H1 (cell line): ENCODE data around the gene CFAP92. TPM values are rescaled to one million over a fixed set of nuclear protein-coding genes. Genes with fewer than 3 reads are reported as not detected.

ENCODE experiments used
- MAX ChIP-seq: IDR thresholded peaks from 2 replicates; pipeline ENCODE4 v1.6.1; 2012; ENCODE audit warnings: inconsistent platforms
- polyA plus RNA-seq, 7 experiments: library from polyadenylated mRNA; depleted of rRNA in 3 of 7; stranded (reverse) in 5 of 7; unstranded in 2 of 7; fragments of >200 nt in 5 of 7; fragments of 200-250 nt in 2 of 7; gene quantifications; 1 replicate in 5 of 7; 2 replicates in 1 of 7; 4 replicates in 1 of 7; pipeline versions ENCODE4 v1.2.1 to v1.2.3, GENCODE V29; 2011 to 2013; ENCODE audit warnings: missing spikeins in 2 of 7, mixed read lengths in 2 of 7
- small RNA-seq: library from polyadenylated mRNA; stranded (forward); fragments of <200 nt; extraction: miRNeasy Mini kit (QIAGEN cat#:217004); gene quantifications from one replicate; pipeline ENCODE3, GENCODE V24; 2013; ENCODE audit not compliant: insufficient read depth
- total RNA-seq: library from RNA; stranded (reverse); fragmentation: NEBNext Ultra II Directional; extraction: Animal tissue kit (Norgen Biotek cat#: 25700); gene quantifications from 2 replicates; pipeline ENCODE4 v1.2.1, GENCODE V29; 2021
- TF ChIP-seq, protein P1 (sequence below): IDR thresholded peaks from 2 replicates; pipeline ENCODE4 v1.6.1; 2011; ENCODE audit warnings: low read depth, mild to moderate bottlenecking, low read length; ENCODE audit not compliant: insufficient read depth

Gene CFAP92
- total and polyA plus RNA-seq, 2 of the 8 experiments (the other 6 are each of a cell fraction or from before 2014, with no cell fraction given): 0.77 to 2.0 TPM

GRCh38 chr3:128861491-128861890, 132.4 kb downstream of the CFAP92 start (continued):
- TF ChIP-seq MAX: no peak
- TF ChIP-seq, protein P1, sequence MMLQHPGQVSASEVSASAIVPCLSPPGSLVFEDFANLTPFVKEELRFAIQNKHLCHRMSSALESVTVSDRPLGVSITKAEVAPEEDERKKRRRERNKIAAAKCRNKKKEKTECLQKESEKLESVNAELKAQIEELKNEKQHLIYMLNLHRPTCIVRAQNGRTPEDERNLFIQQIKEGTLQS: no peak

Small RNAs within 50 kb of the gene (small RNA-seq; reads per million reads assigned to genes)
- gene AC112484.4: not detected

Other genes with a start within 250 kb of the CFAP92 start
- gene ACAD9, start 114.5 kb downstream of the CFAP92 start, total RNA-seq: 28.9 and 32.8 TPM in 2 replicates
- 27.5 and 35.1 TPM in 2 replicates for gene ACAD9, start 114.5 kb downstream of the CFAP92 start, polyA plus RNA-seq (2011; rRNA removed)
- 0.37 and 0.44 TPM in 2 replicates for gene EFCC1, start 7.2 kb upstream of the CFAP92 start, total RNA-seq
- 0.14 and 0.30 TPM in 2 replicates for gene EFCC1, start 7.2 kb upstream of the CFAP92 start, polyA plus RNA-seq (2011; rRNA removed)
- gene GP9, start 66.7 kb upstream of the CFAP92 start, total RNA-seq: not detected in 2 replicates
- not detected in 2 replicates for gene GP9, start 66.7 kb upstream of the CFAP92 start, polyA plus RNA-seq (2011; rRNA removed)
- gene RAB43, start 127.7 kb upstream of the CFAP92 start, total RNA-seq: 18.7 and 19.4 TPM in 2 replicates
- gene RAB43, start 127.7 kb upstream of the CFAP92 start, polyA plus RNA-seq (2011; rRNA removed): 13.1 and 18.7 TPM in 2 replicates
- gene ISY1, start 167.0 kb upstream of the CFAP92 start, total RNA-seq: 16.6 and 21.8 TPM in 2 replicates
- gene ISY1, start 167.0 kb upstream of the CFAP92 start, polyA plus RNA-seq (2011; rRNA removed): 27.8 and 38.7 TPM in 2 replicates
- gene CNBP, start 189.8 kb upstream of the CFAP92 start, total RNA-seq: 351 and 371 TPM in 2 replicates
- gene CNBP, start 189.8 kb upstream of the CFAP92 start, polyA plus RNA-seq (2011; rRNA removed): 230 and 315 TPM in 2 replicates